ENCODE results near the gene MAG.

The MAG gene

GRCh38 chr19:35260694-35261304 lies 31.2 kb upstream of the MAG start:
- H3K4me3 ChIP-seq (ENCODE audit: low read depth, low read length) = no peak overlapping the region
- no peak for DNase-seq (ENCODE audit: low read depth, low spot score)
- TF ChIP-seq, protein P1, sequence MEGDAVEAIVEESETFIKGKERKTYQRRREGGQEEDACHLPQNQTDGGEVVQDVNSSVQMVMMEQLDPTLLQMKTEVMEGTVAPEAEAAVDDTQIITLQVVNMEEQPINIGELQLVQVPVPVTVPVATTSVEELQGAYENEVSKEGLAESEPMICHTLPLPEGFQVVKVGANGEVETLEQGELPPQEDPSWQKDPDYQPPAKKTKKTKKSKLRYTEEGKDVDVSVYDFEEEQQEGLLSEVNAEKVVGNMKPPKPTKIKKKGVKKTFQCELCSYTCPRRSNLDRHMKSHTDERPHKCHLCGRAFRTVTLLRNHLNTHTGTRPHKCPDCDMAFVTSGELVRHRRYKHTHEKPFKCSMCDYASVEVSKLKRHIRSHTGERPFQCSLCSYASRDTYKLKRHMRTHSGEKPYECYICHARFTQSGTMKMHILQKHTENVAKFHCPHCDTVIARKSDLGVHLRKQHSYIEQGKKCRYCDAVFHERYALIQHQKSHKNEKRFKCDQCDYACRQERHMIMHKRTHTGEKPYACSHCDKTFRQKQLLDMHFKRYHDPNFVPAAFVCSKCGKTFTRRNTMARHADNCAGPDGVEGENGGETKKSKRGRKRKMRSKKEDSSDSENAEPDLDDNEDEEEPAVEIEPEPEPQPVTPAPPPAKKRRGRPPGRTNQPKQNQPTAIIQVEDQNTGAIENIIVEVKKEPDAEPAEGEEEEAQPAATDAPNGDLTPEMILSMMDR (IDR thresholded peaks at IDR 0.05; ENCODE audit: low read depth, low read length) = no peak
- in situ Hi-C loops (cut with HindIII; ENCODE audit: low sequenced_read_pairs) = no loop called here

DNA sequence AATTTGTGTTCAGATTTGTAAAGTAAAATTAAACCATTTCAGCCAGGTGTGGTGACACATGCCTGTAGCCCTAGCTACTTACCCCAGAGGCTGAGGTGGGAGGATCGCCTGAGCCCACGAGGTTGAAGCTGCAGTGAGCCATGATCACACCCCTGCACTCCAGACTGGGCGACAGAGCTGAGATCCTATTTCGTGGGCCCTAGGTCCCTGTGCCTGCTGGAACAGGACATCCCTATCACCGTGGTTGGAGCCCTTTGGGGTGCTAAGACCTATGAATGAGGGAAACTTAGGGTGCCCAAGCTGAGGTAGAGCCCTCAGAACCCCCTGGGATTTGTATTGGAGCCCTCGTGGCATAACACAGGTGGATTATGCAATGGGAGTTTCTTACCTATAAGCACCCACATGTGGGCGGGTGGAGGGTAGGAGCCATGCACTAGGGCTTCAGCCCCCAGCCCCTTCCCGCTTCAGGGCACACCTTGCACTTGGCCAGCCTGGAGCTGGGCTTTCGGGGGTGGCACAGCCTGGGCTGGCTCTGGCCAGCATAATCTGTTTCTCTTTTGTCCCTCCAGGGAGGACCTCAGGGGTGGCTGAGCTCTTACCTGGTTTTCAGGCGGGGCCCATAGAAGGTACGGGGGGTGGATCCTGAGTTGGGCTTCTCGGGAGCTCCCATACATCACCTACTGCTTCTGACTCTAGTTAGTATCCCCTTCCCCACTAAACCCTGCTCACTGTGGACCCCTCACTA lies 30.4 kb upstream of the MAG start:
- in situ Hi-C loops (cut with HindIII; ENCODE audit: low sequenced_read_pairs) = no loop called here
- DNase-seq (ENCODE audit: low read depth, low spot score) = no peak
- no peak overlapping the region for H3K4me3 ChIP-seq (ENCODE audit: low read depth, low read length)
- TF ChIP-seq, protein P1 (IDR thresholded peaks at IDR 0.05; ENCODE audit: low read depth, low read length) = no peak

GRCh38 chr19:35262101-35262761 lies 29.7 kb upstream of the MAG start:
- TF ChIP-seq, protein P1 (IDR thresholded peaks at IDR 0.05; ENCODE audit: low read depth, low read length) = no peak
- H3K4me3 ChIP-seq (ENCODE audit: low read depth, low read length) = no peak overlapping the region
- DNase-seq (ENCODE audit: low read depth, low spot score) = no peak
- in situ Hi-C loops (cut with HindIII; ENCODE audit: low sequenced_read_pairs) = no loop called here

DNA sequence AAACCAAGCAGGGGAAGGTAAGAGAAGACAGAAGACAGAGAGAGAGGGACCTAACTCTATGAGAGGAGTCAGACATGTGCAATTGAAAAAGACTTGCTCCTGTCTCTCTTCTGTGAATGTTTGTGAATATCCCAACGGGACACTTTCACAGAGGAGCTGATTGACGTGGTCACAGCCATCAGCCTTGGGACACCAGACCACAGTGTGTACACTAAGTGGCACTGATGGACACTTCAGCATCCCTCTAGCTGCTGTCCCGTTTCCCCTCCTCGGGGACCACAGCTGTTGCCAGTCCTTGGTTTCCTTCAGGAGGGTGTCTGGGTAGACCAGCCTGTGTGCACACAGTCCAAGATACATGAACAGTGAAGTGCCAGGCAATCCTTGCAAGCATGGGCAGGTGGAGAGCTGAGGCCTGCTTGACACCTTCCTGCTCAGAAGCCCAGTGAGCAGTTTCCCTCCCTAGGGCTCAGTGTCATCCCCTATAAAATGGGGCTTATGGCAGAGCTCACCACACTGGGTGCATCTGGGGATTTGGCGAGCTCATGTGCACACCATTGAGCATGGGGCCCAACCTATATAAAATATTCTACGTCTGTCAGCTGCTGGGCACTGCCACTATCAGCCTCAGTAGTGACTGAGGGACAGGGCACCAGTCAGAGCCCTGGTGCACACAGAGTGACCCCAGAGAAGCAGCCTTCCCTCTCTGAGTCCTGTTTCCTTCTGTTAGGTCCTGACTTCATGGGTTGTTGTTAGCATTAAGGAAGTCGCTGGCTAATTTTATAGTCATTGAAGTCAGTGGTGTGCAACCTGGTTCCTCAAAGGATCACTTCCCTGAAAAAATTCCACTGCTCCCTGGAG lies 27.5 kb upstream of the MAG start:
- in situ Hi-C loops (cut with HindIII; ENCODE audit: low sequenced_read_pairs) = no loop called here
- DNase-seq (ENCODE audit: low read depth, low spot score) = no peak
- H3K4me3 ChIP-seq (ENCODE audit: low read depth, low read length) = no peak overlapping the region
- TF ChIP-seq, protein P1 (IDR thresholded peaks at IDR 0.05; ENCODE audit: low read depth, low read length) = no peak

DNA sequence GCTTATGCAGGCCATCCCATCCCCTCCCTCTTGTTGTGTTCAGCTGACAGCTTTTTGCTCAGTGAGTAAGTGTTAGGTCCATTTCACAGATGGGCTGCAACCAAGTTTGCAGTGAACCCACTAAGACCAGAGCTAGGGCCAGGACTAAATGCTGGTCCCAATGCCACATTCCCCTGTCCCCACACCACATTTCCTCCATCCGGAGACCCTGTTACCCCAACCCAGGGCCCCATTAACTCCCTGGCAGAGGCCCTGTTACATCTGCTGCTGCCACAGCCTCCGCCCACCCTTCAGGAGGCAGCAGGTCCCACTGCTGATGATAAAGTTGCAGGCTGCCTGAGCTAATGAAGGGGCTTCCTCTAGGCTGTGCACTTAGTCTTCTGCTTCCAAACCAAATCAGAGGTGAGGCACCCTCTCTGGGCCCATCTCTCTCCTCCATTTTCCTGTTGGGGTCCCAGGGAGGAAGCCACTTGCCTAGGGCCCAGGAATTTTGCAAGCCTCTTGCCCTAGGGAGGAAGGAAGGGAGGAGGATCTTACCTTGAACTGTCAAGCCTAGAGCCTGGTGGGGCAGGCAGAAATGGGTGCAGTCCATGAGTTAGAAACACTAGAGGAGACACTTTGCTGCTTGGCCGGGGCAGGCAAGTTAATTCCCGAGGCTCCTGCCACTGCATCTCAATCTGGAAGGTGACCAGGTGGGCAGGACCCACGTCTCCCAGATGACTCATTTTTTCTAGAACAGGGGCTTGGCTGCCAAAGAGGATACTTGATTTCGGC lies 26.6 kb upstream of the MAG start:
- in situ Hi-C loops (cut with HindIII; ENCODE audit: low sequenced_read_pairs) = no loop called here
- no peak for DNase-seq (ENCODE audit: low read depth, low spot score)
- H3K4me3 ChIP-seq (ENCODE audit: low read depth, low read length) = no peak overlapping the region
- TF ChIP-seq, protein P1 (IDR thresholded peaks at IDR 0.05; ENCODE audit: low read depth, low read length) = no peak
